Measurements from ENCODE around the gene LAGE3.

LAGE3 gene

DNA sequence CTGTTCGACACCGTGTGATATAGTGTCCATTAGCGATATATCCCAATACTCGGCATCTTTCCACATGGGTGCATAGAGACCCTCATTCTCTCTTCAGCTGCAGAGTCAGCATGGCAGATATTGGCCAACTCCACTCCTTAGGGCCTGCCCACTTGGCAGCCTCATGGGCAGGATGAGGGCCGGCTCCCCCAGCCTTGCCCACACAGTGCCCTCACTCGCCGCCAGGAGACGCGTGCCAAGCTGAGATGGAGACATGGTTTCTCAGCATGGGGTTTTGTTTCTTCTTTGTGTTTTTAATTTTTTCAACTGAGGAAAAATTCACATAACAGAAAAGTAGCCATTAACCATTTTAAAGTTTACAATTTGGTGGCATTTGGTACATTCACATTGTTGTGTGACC lies 26.3 kb downstream of the LAGE3 start:
- DNase-seq: no peak

DNA sequence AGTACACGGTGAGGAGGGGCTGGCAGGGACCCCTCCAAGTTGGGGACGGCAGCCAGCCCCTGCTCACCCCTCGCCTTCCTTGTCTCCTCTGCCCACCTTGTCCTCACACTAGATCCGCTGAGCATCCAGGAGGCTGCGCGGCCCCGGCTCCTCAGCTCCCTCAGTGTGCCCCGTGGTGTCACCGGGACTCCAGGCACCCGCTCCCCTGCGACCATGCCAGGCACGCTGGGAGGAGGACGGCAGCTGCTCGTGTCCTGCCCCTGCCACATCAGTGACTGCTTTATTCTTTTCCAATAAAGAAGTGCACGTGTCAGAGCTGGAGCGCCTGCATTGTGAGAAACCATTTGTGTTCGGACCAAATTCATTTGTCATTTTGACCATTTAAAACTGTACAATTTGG lies 28.8 kb downstream of the LAGE3 start:
- DNase-seq: no peak

DNA sequence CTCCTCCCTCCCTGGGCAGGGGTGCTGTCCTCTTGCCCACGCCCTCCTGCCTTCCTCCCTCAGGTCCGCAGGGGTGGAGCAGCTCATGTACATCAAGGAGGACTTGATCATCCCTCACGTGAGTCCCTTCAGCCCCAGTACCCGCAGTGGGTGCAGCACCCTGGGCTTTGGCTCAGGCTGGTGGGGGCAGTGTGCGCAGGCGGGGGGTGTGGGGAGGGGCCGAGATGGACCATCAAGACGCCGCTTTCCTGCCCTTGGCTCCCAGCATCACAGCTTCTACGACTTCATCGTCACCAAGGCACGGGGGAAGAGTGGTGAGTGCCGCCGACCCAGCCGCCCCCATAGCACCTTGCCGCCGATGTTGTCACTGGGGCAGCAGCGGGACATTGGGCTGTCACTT lies 29.5 kb downstream of the LAGE3 start:
- no peak for DNase-seq

DNA sequence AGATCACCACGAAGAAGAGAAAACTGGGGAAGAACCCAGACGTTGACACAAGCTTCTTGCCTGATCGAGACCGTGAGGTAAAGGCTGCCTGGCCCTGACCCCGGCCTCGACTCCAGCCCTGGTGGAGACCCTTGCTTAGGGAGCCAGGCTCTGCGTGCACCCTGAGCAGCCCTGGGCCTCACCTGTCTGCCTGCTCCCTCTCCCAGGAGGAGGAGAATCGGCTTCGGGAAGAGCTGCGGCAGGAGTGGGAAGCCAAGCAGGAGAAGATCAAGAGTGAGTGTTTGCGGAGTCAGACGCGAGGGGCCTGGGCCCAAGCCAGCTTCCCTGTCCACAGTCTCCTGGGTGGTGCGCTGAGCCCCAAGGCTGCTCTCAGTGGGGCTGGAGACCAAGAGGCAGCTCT lies 30.6 kb downstream of the LAGE3 start:
- no peak for DNase-seq

DNA sequence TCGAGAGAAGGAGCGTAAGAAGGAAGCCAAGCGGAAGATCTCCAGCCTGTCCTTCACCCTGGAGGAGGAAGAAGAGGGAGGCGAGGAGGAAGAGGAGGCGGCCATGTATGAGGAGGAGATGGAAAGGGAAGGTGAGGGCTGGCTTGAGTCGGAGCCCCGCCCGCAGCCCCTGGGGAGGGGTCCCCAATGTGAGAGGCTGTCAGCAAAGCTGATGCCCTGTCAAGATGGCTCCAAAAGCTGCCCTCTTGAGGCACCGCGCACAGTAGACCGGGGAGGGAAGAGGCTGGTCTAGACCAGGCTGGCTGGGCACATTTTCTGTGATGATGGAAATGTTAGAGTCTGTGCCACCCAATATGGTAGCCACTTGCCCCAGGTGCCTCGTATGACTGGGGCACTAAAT lies 32.7 kb downstream of the LAGE3 start:
- DNase-seq: no peak

DNA sequence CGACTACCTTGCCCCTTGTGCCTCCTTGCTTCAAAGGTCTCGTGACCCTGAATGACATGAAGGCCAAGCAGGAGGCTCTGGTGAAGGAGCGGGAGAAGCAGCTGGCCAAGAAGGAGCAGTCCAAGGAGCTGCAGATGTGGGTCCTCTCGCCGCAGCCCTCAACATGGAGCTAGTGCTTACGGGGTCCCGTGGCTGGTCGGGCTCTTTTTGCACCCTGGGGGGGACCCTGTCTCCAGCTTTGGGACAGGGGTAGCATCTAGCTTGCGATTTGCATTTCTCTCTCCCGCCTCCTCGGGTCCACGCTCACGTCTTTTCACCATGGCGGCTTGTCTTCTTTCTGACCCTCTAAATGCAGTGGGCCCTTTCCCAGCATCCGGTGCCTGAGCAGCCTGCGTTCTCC lies 33.3 kb downstream of the LAGE3 start:
- no peak for DNase-seq

DNA sequence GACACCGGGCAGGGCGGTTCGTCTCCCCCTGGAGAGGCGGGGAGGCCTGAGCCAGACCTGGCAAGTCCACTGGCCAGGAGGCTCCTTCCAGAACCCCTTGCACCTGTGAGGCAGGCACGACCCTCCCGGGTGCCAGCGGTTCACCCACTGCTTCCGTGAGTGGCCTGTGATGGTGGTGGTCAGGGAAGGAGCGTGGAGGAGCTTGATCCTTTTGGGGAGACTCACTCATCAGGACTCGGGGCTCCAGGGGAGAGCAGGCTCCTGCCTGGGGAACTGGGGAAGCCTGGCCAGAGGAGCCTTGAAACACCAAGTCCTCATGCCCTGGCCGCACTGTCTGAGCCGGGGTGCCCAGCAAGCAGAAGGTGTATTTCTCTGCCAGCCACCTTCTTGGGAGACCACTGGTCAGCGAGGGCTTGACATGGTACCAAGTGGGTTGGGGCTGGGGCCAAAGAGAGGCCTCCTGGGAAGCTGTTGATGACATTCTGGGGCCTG lies 34.3 kb downstream of the LAGE3 start:
- no peak for DNase-seq

DNA sequence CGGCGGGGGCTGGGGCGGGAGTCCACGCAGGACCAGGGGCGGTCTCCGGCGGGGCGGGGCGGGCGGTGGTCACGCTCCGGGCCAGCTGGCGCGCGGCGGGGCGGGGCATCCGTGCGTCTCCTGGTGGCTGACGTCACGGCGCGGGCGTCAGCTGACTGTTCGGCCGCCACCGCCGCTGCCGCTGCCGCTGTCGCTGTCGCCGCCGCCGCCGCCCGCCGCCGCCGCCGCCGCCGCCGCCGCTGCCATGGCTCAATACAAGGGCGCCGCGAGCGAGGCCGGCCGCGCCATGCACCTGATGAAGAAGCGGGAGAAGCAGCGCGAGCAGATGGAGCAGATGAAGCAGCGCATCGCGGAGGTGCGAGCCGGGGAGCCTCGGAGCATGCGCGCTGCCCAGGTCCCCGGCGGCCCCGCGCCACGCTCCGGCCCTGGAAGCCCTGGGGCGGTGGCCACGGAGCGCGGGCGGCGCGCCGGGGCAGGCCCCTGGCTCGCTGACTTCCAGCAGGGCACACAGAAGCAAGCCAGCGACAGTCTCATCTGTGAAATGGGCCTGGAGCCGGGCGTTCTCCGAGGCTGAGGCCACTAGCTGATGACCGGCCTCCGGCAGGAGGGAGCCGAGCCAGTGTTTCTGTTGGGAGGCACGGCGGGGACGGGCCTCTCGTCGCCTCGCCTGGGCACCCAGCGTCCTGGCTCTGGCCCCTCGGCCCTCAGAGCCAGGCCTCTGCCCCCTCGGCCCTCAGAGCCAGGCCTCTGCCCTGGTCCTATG lies 34.9 kb downstream of the LAGE3 start, which contains the start of gene FAM50A:
Gene FAM50A, plus strand, starts transcription at position 150 of the 763 bp plus-strand sequence. Its CDS starts 95 bp downstream, at position 245.
- DNase-seq: peak; percentile 70

DNA sequence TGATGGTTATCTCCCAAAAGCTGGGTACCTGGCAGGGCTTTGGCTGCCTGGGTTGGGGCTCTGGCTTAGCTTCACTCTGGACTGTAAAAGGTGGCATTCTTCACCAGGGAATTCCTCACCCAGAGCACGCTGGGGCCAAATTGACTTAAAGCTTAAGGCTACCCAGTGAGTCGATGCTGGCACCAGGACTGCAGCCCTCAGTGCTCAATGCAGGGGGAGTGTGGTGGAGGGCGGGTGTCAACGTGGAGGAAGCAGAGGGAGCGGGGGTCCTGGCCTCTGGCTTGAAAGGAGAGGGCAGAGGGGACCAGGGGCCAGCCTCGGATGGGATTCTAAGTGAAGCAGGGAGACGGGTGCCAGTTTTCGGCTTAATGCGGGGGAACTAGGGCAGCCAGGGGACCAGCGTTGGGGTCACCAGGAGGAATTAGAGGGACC lies 35.6 kb downstream of the LAGE3 start:
- no peak for DNase-seq

DNA sequence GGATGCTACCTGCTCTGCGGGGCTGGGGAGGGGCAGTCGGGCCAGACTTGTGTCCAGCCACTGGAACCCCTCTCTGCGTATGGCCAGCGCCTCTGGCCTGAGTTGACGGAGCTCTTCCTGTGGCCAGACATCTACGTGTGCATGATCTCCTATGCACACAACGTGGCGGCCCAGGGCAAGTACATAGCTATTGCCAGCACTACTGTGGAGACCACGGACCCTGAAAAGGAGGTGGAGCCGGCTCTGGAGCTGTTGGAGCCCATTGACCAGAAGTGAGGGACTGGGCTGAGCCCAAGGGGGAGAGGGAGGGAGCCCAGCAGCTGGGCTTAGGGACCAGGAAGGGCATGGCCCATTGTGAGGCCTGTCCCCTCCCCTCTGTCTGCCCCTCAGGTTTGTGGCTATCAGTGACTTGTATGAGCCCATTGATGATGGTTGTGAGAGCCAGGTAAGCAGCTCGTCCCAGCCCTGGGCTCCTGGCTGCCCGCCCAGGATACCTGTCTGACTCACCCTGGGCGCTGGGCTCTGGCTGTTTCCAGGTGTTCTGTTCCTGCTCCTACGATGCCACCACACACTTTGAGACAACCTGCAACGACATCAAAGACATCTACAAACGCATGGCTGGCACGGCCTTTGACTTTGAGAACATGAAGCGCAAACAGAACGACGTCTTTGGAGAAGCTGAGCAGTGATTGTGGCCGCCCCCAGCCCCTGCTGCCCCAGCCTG lies 36.9 kb downstream of the LAGE3 start:
- DNase-seq: no peak

DNA sequence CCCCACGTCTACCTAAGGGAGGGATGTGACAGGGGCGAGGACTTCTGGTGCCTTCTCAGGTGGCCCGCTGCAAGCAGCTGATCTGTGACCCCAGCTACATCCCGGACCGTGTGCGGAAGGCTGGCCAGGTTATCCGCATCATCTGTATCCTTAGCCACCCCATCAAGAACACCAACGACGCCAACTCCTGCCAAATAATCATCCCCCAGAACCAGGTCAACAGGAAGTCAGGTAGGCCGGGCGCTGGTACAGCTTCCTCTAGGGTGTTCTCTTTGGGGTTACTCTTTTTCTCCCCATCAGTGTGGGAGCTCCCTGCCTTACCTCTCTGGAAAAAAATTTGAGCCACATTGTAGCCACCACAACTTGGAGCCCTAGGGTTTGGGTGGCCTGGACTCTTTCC lies 37.5 kb downstream of the LAGE3 start:
- no peak for DNase-seq

DNA sequence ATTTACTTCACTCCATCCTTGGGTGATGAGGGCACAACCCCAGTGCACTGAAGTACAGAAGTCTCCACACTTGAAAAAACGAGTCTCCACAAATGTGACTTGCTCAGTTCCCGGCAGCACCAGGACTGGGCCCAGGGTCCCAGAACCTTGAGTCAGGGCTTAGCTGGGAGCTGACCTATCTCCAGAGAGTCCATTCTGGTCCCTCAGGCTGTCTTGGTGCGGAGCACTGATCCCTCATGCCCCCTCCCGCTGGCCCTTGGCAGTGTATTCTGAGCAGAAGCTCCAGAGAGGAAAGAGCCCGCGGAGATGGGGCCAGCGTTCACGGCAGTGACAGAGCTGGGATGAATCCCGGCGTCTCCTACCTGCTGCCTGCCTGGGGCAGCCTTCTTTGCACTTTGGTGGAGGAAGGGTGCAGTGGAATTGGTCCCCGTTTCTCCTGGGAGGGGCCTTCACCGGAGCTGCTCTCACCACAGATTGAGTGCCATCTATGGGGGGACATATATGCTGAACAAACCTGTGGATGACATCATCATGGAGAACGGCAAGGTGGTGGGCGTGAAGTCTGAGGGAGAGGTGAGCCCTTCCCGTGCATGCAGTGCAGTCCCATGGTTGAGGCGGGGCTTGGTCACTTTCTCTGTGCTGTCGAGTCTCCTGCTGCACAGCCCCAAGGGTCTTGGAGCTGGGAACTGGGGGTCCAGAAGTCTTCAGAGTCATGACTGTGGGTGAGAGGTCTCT lies 38.3 kb downstream of the LAGE3 start:
- DNase-seq: no peak

DNA sequence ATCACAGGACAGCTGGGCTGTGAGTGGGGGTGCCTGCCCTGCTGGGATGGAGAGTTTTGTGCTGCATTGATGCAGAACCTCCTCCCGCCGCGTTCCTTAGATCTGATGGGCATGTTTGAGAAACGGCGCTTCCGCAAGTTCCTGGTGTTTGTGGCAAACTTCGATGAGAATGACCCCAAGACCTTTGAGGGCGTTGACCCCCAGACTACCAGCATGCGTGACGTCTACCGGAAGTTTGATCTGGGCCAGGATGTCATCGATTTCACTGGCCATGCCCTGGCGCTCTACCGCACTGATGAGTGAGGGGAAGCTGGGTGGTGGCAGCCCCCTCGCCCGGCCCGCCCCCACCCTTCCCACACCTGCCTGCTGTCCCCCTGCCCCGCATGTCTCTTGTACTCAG lies 39.2 kb downstream of the LAGE3 start:
- DNase-seq: no peak

DNA sequence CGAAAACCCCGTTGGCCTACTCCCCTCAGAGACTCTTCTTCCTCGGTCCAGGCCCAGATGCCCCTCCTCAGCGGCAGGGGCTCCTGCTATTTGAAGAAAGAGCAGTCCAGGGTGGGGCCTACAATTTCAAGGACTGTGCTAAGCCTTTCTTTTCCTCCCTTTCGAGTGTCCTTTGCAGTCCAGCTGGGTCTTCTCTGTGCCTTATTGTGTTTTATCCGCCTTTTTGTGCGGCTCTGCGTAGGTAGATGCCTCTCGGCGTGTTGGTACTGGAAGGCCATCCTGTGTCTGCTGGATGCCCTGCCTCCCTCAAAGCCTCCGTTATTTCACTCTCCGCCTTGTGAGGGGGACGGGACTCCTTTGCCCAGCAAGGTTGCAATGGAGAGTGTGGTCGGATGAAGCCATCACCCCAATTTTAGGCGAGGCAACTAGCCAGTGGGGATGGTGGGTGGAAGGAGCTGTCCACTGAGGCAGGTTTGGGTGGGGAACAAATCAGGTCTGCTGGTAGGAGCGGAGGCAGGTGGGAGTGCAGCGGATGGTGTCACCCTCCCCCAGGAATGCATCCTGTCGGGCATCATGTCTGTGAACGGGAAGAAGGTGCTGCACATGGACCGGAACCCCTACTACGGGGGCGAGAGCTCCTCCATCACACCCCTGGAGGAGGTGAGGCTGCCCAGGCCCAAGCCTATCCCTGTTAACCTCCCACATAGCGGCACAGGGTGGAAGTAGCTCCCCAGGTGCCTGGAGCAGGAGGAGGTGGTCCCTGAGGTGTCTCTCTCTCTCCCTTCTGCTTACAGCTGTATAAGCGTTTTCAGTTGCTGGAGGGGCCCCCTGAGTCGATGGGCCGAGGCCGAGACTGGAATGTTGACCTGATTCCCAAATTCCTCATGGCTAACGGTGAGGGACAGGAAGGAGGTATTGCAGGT lies 40.8 kb downstream of the LAGE3 start:
- DNase-seq: no peak

DNA sequence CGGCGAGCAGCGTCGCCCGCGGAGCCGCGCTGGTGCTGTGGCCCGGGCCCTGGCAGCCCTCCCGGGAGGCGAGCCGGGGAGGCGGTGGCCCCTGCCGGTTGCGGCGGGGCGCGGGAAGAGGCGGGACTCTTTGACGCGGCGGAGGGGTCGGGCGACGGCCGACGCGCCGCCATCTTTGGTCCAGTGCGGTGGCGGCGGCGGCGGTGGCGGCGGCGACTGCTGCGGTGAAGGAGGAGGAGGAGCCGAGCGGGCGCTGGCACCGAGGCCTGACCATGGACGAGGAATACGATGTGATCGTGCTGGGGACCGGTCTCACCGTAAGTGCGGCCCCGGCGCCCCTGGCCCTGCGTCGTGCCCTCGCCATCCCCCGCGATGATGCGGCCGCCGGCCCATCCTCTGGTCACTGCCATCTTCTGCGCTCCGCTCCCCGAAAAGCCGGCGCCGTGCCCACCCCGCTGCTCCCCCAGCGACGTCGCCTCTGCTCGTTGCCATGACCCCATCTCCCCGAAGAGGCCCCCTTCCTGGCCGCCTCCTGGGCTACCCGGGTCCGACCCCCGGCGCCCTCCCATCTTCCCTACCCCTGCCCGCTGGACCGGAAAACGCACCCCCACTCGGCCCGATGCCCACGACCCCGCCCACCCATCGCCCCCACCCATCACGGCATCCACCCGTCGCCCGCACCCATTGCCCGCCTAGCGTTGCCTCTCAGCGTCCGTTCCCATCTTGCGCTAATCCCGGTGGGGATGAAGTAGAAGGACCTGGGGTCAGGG lies 41.9 kb downstream of the LAGE3 start, which contains the start of gene GDI1:
Gene GDI1, plus strand, starts transcription at position 172 of the 770 bp plus-strand sequence. Its CDS starts 101 bp downstream, at position 273.
- DNase-seq: peak; percentile 56

DNA sequence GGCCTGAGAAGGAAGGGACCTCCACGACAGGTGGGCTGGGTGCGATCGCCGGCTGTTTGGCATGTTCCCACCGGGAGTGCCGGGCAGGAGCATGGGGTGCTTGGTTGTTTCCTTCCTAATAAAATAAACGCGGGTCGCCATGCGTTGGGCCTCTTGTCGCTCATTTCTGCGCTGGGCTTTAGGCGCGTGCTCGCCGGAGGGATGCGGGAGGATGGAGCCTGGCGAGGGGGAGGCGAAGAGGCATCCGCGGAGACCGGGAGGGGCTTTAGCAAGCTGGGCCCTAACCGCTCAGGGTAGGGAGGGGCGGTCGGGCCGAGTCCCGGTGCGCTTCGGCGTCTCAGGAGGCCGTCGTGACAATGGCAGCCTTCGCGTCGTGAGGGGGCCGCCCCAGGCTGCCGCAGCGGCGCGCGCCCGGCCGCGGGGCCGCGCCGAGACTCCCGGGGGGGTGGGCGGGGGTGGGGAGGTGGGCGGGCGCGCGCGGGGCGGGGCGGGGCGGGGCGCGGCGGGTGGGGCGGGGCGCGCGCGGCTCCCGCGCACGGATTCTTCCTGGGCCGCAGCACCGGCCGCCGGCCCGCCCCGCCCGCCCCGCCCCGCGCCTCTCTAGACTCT lies 42.6 kb downstream of the LAGE3 start:
- DNase-seq: peak; percentile 50

DNA sequence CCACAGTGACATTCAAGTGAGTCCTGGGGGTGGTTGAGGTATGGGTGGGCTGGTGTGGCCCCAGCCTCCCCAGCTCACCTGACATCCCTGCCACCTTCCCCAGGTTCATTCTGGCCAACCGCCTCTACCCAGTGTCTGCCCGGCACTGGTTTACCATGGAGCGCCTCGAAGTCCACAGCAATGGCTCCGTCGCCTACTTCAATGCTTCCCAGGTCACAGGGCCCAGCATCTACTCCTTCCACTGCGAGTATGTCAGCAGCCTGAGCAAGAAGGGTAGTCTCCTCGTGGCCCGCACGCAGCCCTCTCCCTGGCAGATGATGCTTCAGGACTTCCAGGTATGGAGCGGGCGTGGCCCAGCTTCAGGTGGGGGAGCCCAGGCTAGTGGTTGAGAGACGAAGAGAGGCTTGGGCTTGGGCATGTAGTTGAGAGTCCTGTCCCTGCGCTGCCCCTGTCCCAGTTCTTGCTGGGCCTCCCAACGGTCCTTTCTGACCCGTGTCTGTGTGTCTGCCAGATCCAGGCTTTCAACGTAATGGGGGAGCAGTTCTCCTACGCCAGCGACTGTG lies 43.8 kb downstream of the LAGE3 start:
- DNase-seq: no peak

DNA sequence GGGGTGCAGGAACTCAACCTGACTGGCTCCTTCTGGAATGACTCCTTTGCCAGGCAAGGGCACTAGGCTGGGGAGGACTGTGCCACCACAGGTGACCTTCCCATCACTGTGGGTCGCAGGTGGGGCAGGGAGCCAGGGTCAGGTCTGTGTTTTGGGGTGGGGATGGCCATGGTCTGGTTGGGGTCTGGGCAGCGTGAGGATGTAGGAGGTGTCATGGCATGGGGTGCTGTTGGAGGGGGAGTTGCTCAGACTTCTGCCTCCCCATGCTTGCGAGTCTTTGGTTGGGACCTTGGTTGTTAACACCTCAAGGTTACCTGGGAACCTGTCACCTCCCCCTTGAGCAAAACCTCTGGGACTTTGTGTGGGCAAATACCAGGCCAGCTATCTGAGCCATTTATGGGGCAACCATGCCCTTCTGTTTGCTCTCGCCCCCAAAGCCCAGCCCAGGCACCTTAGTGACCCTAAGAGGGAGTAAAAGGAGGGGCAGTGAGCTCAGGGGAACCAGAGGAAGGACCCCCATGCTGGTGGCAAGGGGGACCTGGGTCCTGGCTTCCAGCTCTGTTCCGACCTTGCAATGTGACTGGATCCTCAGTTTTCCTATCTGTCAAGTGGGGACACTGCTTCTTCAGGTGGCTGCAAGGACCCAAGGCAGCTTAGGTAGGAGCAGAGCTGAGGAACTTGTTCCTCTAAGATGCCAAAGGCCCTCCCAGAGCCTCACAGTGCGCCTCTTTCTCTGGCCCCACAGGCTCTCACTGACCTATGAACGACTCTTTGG lies 44.5 kb downstream of the LAGE3 start:
- no peak for DNase-seq

DNA sequence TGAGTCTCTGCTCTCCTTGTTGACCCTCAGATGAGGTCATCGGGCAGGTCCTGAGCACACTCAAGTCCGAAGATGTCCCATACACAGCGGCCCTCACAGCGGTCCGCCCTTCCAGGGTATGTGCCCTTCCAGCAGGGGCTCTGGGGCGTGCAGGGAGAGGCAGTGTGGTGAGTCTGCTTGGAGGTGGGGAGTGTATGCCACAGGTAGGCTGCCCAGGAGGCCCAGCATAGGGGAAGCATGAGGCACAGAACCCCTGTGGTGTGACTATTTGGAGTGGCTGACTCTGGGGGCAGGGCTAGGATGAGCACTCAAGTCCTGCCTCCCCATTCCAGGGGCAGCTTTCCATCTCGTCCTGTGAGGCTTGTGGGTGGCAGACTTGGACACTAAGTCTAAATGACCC lies 45.5 kb downstream of the LAGE3 start:
- no peak for DNase-seq

DNA sequence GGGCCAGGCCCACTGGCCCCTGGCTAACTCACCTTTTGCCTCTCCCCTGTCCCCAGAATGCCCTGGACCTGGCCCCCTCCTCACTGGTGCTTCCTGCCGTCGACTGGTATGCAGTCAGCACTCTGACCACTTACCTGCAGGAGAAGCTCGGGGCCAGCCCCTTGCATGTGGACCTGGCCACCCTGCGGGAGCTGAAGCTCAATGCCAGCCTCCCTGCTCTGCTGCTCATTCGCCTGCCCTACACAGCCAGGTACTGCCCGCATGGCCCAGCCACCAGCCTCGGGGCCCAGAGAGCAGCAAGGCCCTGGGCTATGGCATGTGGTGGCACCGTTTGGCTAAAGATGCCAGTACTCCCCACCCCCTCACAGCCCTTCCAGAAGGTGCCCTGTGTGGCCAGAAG lies 46.9 kb downstream of the LAGE3 start:
- no peak for DNase-seq
